ENCODE results near the gene MARCHF2.

GRCh38 chr19:8481616-8482015 is 68.5 kb downstream of the MARCHF2 start:
- TF ChIP-seq PBX3 (IDR thresholded peaks at IDR 0.05) (no peak), ZFP36 (IDR thresholded peaks at IDR 0.05; ENCODE audit: borderline replicate concordance, partially characterized antibody) (no peak), BCL3 (IDR thresholded peaks at IDR 0.05) (no peak)

Measured in A549 (cell line).